Hair follicle dermal papilla cell (primary cell): ENCODE data around the gene DEGS1. TPM values are rescaled to one million over a fixed set of nuclear protein-coding genes. Genes with fewer than 3 reads are reported as not detected.

ENCODE experiments used
- small RNA-seq: library from RNA; depleted of rRNA; stranded (forward); fragments of <200 nt; gene quantifications from one replicate; pipeline ENCODE3, GENCODE V24; 2012
- total RNA-seq: library from RNA; depleted of rRNA; stranded (reverse); fragments of >200 nt; gene quantifications from 2 replicates; pipeline ENCODE4 v1.2.3, GENCODE V29; 2012

The DEGS1 gene
- total RNA-seq, result 104 and 112 TPM in 2 replicates

DNA sequence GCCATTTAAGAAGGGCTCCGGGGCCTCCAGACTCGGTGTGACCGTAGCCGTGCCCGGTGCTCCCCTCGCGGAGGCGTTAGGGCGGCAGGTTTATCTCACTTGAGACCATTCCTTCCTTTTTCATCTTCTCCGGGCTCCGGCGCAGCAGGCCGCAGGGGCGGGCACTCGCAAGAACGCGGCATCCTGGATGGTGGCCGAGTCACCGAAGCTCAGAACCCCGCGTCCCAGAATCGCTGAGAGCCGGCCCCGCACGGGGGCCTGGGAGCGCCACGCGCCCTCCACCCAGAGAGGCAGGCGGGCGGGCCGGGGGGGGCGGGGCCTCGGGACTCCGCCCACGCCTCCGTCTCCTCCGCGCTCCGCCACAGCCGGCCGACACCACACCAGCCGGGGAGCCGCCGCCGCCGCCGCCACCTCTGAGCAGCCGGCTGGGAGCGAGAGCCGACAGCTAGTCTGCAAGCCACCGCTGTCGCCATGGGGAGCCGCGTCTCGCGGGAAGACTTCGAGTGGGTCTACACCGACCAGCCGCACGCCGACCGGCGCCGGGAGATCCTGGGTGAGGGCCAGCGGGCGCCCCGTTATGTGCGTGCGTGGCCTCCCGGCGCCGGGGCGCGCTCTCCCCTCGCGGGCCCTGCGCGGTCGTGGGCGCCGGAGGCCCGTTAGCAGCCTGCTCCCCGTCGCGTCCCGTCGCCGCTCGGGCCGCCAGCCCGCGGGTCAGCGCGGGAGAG, at the start of gene DEGS1:
Gene DEGS1 (plus strand): TSS at position 375 of the 725 bp plus-strand sequence. CDS start 97 bp downstream, at position 472.

Small RNAs within 50 kb of the gene (small RNA-seq; reads per million reads assigned to genes)
- gene AC092809.3, result not detected
- gene RF00139, result not detected

Other genes starting within 250 kb of the DEGS1 start
- 31.7 and 38.5 TPM in 2 replicates for gene FBXO28, start 69.1 kb upstream of the DEGS1 start, total RNA-seq
- gene NVL, start 146.9 kb downstream of the DEGS1 start, total RNA-seq, result 14.8 and 21.1 TPM in 2 replicates
- 40.2 and 41.0 TPM in 2 replicates for gene CNIH4, start 173.6 kb downstream of the DEGS1 start, total RNA-seq